ENCODE results near the gene VASN.

The VASN gene

DNA sequence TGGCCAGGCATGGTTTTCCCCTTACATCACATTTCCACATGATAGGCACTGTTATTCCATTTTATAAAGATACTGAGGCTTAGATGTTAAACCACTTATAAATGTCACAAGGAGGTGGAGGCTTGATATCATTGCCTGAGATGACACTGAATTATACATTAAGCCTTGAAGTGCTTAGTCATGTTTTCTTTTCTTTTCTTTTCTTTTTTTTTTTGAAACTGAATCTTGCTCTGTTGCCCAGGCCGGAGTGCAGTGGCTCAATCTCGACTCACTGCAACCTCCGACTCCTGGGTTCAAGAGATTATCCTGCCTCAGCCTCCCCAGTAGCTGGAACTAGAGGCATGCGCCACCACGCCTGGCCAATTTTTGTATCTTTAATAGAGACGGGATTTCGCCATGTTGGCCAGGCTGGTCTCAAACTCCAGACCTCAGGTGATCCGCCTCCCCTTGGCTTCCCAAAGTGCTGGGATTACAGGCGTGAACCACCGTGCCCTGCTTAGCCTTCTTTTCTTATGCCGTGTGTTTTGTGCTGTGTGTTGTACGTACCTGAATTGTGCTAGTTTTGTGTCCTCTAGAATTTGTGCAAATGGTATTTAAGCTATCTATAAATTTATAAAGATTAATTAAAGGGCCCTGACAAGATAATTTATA is 55.2 kb downstream of the VASN start:
- in situ Hi-C loops (cut with MboI; ENCODE audit: low pct_unique_long_range_greater_than_20kb, low sequenced_read_pairs, unreplicated experiment): no loop called here
- TF ChIP-seq, protein P1, sequence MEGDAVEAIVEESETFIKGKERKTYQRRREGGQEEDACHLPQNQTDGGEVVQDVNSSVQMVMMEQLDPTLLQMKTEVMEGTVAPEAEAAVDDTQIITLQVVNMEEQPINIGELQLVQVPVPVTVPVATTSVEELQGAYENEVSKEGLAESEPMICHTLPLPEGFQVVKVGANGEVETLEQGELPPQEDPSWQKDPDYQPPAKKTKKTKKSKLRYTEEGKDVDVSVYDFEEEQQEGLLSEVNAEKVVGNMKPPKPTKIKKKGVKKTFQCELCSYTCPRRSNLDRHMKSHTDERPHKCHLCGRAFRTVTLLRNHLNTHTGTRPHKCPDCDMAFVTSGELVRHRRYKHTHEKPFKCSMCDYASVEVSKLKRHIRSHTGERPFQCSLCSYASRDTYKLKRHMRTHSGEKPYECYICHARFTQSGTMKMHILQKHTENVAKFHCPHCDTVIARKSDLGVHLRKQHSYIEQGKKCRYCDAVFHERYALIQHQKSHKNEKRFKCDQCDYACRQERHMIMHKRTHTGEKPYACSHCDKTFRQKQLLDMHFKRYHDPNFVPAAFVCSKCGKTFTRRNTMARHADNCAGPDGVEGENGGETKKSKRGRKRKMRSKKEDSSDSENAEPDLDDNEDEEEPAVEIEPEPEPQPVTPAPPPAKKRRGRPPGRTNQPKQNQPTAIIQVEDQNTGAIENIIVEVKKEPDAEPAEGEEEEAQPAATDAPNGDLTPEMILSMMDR (IDR thresholded peaks at IDR 0.05; ENCODE audit: extremely low read depth, insufficient read depth, missing control alignments): no peak
- DNase-seq (ENCODE audit: low spot score): no peak

DNA sequence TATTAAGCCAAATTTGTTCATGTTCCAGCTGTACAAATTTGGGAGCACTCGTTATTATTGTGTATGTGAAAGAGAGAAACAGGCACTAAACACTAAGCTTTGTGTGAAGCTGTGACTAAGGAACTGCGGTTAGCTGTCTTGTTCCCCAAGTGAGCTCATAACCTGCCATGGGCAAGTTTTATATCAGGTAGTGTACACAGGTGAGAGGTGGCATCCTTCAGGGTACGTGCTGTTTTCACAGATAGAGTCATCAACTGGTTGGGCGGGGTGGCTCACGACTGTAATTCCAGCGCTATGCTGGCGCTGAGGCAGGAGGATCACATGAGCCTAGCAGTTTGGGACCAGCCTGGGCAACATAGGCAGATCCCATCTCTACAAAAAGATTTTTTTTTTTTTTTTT is 56.9 kb downstream of the VASN start:
- TF ChIP-seq, protein P1 (IDR thresholded peaks at IDR 0.05; ENCODE audit: extremely low read depth, insufficient read depth, missing control alignments): no peak
- no peak for DNase-seq (ENCODE audit: low spot score)
- in situ Hi-C loops (cut with MboI; ENCODE audit: low pct_unique_long_range_greater_than_20kb, low sequenced_read_pairs, unreplicated experiment): no loop called here

DNA sequence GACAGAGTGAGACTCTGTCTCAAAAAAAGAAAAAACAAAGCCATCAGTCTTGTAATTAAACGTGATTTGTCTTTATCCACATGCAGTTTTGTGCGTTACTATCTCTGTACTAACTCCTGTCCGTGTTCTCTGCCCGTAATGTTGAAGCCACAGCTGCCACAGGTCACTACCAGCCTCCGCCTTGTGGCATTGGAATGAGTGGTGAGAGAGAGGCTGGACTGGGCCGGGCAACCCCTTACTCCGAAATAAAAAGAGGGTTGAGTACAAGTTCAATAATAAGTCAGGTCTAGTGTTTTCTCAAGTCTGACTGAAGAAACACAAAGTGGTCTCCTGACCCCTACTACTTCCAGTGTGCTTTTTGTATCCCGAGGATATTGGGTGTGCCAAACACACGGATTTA is 59.4 kb downstream of the VASN start:
- no peak for DNase-seq (ENCODE audit: low spot score)
- TF ChIP-seq, protein P1 (IDR thresholded peaks at IDR 0.05; ENCODE audit: extremely low read depth, insufficient read depth, missing control alignments): no peak
- in situ Hi-C loops (cut with MboI; ENCODE audit: low pct_unique_long_range_greater_than_20kb, low sequenced_read_pairs, unreplicated experiment): no loop called here
